ENCODE measurements around the gene TTC23L. TPM values are rescaled to one million over a fixed set of nuclear protein-coding genes. Genes with fewer than 3 reads are reported as not detected.
A peak's percentile ranks its signal among the peaks of the same experiment; 100 is the strongest.

The TTC23L gene
- total RNA-seq, 1 experiment from 2014 or later: 1.9 TPM

DNA sequence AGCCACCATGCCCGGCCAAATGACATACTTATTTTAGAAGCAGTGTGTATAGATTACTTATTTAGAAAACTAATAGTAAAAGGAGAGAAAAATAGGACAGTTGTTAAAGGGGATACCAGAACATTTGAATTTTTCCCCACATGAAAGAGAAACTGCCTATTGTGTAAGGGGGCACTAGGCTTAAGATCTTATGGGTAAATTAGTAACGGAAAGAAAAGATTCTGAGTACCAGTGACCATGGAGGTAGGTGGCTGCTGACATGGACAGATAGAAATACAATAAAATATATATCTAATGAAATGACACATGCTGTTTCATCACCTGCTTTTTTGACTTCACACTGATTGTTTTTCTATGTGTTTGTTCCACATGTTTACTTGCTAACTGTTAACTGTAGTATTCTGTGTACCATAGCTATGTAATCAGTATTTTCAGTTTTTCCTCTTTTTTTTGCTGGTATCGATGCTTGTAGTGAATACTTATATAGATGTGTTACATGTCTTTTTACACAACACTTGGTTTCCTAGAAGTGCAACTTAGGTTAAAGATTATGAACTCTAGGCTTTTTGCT, 87.4 kb downstream of the TTC23L start:
- TF ChIP-seq FOXP1 (CRISPR knock-in tag; IDR thresholded peaks at IDR 0.05; ENCODE audit: borderline replicate concordance) (no peak), EMX1 (CRISPR knock-in tag; IDR thresholded peaks at IDR 0.05) (no peak), ZNF317 (CRISPR knock-in tag; IDR thresholded peaks at IDR 0.05; ENCODE audit: borderline replicate concordance, low read depth) (no peak), AR (CRISPR knock-in tag; IDR thresholded peaks at IDR 0.05) (no peak), CREM (CRISPR knock-in tag; IDR thresholded peaks at IDR 0.05) (no peak), GABPB1 (CRISPR knock-in tag; IDR thresholded peaks at IDR 0.05) (no peak), NR3C1 (CRISPR knock-in tag; conservative IDR thresholded peaks at IDR 0.05; ENCODE audit: low read depth) (no peak), ZSCAN18 (CRISPR knock-in tag; IDR thresholded peaks at IDR 0.05) (no peak), FOXK1 (CRISPR knock-in tag; IDR thresholded peaks at IDR 0.05) (no peak), PRRX2 (CRISPR knock-in tag; IDR thresholded peaks at IDR 0.05) (no peak), OVOL2 (CRISPR knock-in tag; IDR thresholded peaks at IDR 0.05; ENCODE audit: borderline replicate concordance) (no peak), SOX15 (CRISPR knock-in tag; IDR thresholded peaks at IDR 0.05) (no peak), NR1H2 (CRISPR knock-in tag; IDR thresholded peaks at IDR 0.05) (no peak), RORB (CRISPR knock-in tag; IDR thresholded peaks at IDR 0.05) (no peak), JAZF1 (CRISPR knock-in tag; IDR thresholded peaks at IDR 0.05) (no peak)
- TF ChIP-seq, protein P1, sequence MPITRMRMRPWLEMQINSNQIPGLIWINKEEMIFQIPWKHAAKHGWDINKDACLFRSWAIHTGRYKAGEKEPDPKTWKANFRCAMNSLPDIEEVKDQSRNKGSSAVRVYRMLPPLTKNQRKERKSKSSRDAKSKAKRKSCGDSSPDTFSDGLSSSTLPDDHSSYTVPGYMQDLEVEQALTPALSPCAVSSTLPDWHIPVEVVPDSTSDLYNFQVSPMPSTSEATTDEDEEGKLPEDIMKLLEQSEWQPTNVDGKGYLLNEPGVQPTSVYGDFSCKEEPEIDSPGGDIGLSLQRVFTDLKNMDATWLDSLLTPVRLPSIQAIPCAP (CRISPR knock-in tag; IDR thresholded peaks at IDR 0.05): no peak
- TF ChIP-seq, protein P2, sequence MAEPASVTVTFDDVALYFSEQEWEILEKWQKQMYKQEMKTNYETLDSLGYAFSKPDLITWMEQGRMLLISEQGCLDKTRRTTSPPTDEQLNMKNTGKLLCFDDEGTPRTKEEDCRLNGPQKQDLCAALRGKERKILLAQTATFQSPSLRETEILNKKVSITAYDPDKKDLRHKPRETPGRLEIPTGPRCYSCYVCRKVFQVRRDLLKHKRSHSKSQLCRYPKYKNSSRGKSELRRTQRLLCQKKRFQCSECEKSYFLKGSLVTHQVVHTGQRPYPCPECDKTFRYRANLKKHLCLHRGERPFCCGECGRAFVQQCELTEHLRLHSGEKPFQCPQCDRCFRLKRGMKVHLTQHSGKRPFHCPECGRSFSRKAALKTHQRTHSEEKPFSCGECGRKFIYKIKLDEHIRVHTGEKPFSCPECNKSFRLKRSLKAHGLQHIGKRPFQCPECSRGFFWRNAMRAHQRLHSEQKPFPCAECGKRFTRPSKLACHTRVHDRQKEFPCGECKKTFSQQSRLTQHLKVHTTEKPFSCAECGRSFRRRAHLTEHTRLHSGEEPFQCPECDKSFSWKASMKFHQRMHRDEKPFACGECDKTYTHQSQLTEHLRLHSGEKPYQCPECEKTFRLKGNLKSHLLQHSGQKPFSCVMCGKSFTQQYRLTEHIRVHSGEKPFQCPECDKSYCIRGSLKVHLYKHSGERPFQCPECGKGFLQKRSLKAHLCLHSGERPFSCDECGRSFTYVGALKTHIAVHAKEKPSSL (CRISPR knock-in tag; conservative IDR thresholded peaks at IDR 0.05): no peak
- TF ChIP-seq, protein P3, sequence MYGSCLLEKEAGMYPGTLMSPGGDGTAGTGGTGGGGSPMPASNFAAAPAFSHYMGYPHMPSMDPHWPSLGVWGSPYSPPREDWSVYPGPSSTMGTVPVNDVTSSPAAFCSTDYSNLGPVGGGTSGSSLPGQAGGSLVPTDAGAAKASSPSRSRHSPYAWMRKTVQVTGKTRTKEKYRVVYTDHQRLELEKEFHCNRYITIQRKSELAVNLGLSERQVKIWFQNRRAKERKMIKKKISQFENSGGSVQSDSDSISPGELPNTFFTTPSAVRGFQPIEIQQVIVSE (CRISPR knock-in tag; IDR thresholded peaks at IDR 0.05; ENCODE audit: borderline replicate concordance): no peak
- Mint-ChIP-seq H3K4me1 (peaks cover 14% of the 10 kb centered on the region), H3K9me3 (no peaks in the 10 kb centered on the region), H3K4me3 (no peak overlapping the region), H3K36me3 (peaks cover 44% of the 10 kb centered on the region), H3K27me3 (ENCODE audit: low read depth) (no peaks in the 10 kb centered on the region), H3K27ac (0 out of 2 replicates have a peak overlapping the region, but pooled peaks have one; percentile 32)
- ATAC-seq: no peak
- POLR2A ChIA-PET: no interaction called here
- DNase-seq (ENCODE audit: low spot score): no peak
- CTCF ChIA-PET: no interaction called here

- ChIA-PET POLR2A (interaction anchor here (3.2 kb wide), 1 partner anchor 13 kb away, joined by 59 read pairs; the partner anchor contains the start of genes BRIX1 and RAD1), CTCF (interaction anchor here (2.8 kb wide), 1 partner anchor 12 kb away, joined by 19 read pairs; the partner anchor contains the start of genes BRIX1 and RAD1)
- DNase-seq (ENCODE audit: low spot score) (no peak), ATAC-seq (no peak)
- H3K27ac Mint-ChIP-seq: peak overlapping the region; percentile 49; the same call in 1 of the 2 replicates
- no peaks in the 10 kb centered on the region for H3K9me3 Mint-ChIP-seq
- peaks cover 19% of the 10 kb centered on the region for H3K4me1 Mint-ChIP-seq
- peaks cover 35% of the 10 kb centered on the region for H3K36me3 Mint-ChIP-seq
- TF ChIP-seq JAZF1 (CRISPR knock-in tag; IDR thresholded peaks at IDR 0.05) (no peak), ZNF138 (CRISPR knock-in tag; conservative IDR thresholded peaks at IDR 0.05) (no peak), GTF2I (CRISPR knock-in tag; conservative IDR thresholded peaks at IDR 0.05) (no peak)
- no peaks in the 10 kb centered on the region for H3K27me3 Mint-ChIP-seq (ENCODE audit: low read depth)
- H3K4me3 Mint-ChIP-seq: no peak overlapping the region
These were observed 88.8 kb downstream of the TTC23L start for GRCh38 chr5:34927785-34928184.
